ENCODE data around the gene SLC7A14. TPM values are rescaled to one million over a fixed set of nuclear protein-coding genes. Genes with fewer than 3 reads are reported as not detected.

Gene SLC7A14
- total and polyA plus RNA-seq, 7 experiments from 2014 or later: not detected

- Histone ChIP-seq H3K27ac (ENCODE audit: low read depth, low read length) (no peak overlapping the region), H3K27me3 (ENCODE audit: control insufficient read depth in 2 of 2, insufficient read depth in 2 of 2, low read length in 2 of 2) (no peaks in the 10 kb centered on the region), H3K9me3 (ENCODE audit: control insufficient read depth in 2 of 3, low read length in 3 of 3) (no peaks in the 10 kb centered on the region), H3K4me1 (ENCODE audit: control insufficient read depth in 2 of 2, insufficient read depth in 2 of 2, low read length in 2 of 2) (no peaks in the 10 kb centered on the region), H3K4me3 (ENCODE audit: low read length) (no peak overlapping the region), H3K36me3 (ENCODE audit: control insufficient read depth in 2 of 3, insufficient read depth in 3 of 3, low read length in 3 of 3) (no peaks in the 10 kb centered on the region)
- peaks cover 0 to 2% (median 0%) of the 10 kb centered on the region in 11 donors for H3K9me3 Mint-ChIP-seq
- DNase-seq: no peak
- H3K4me3 Mint-ChIP-seq: no peak overlapping the region
- ChIA-PET CTCF (no interaction called here), POLR2A (no interaction called here)
- no peak for ATAC-seq
- peaks cover 0 to 1% (median 0%) of the 10 kb centered on the region in 7 donors for H3K4me1 Mint-ChIP-seq
- peaks cover 7 to 25% (median 19%) of the 10 kb centered on the region in 5 donors for H3K27me3 Mint-ChIP-seq
- intact Hi-C loops (cut with micrococcal nuclease): no loop called here
- no peaks in the 10 kb centered on the region for H3K36me3 Mint-ChIP-seq
- H3K27ac Mint-ChIP-seq: no peak overlapping the region
These were observed 127.6 kb downstream of the SLC7A14 start for GRCh38 chr3:170458285-170458684.

GRCh38 chr3:170454509-170454908 lies 131.4 kb downstream of the SLC7A14 start:
- intact Hi-C loops (cut with micrococcal nuclease): no loop called here
- H3K4me1 Mint-ChIP-seq: peaks cover 0 to 1% (median 0%) of the 10 kb centered on the region in 7 donors
- no peak for ATAC-seq
- no peak overlapping the region for H3K27ac ChIP-seq (ENCODE audit: low read depth, low read length)
- H3K27ac Mint-ChIP-seq: no peak overlapping the region
- no peaks in the 10 kb centered on the region for H3K36me3 Mint-ChIP-seq
- H3K4me1 ChIP-seq (ENCODE audit: control insufficient read depth in 2 of 2, insufficient read depth in 2 of 2, low read length in 2 of 2): no peaks in the 10 kb centered on the region
- no peak for DNase-seq
- H3K4me3 ChIP-seq (ENCODE audit: low read length): no peak overlapping the region
- no peaks in the 10 kb centered on the region for H3K36me3 ChIP-seq (ENCODE audit: control insufficient read depth in 2 of 3, insufficient read depth in 3 of 3, low read length in 3 of 3)
- H3K27me3 ChIP-seq (ENCODE audit: control insufficient read depth in 2 of 2, insufficient read depth in 2 of 2, low read length in 2 of 2): no peaks in the 10 kb centered on the region
- no peak overlapping the region for H3K4me3 Mint-ChIP-seq
- no peaks in the 10 kb centered on the region for H3K9me3 ChIP-seq (ENCODE audit: control insufficient read depth in 2 of 3, low read length in 3 of 3)
- ChIA-PET POLR2A (no interaction called here), CTCF (no interaction called here)
- peaks cover 0 to 15% (median 9%) of the 10 kb centered on the region in 5 donors for H3K27me3 Mint-ChIP-seq
- H3K9me3 Mint-ChIP-seq: peaks cover 0 to 2% (median 0%) of the 10 kb centered on the region in 11 donors

GRCh38 chr3:170450039-170450438 lies 135.8 kb downstream of the SLC7A14 start:
- H3K4me3 Mint-ChIP-seq: no peak overlapping the region
- ATAC-seq: no peak
- intact Hi-C loops (cut with micrococcal nuclease): no loop called here

GRCh38 chr3:170448584-170448983 lies 137.3 kb downstream of the SLC7A14 start:
- CTCF ChIA-PET: no interaction called here
- no peaks in the 10 kb centered on the region for H3K9me3 ChIP-seq (ENCODE audit: control insufficient read depth in 2 of 3, low read length in 3 of 3)
- Mint-ChIP-seq H3K36me3 (no peaks in the 10 kb centered on the region), H3K27me3 (peaks cover 0 to 4% (median 0%) of the 10 kb centered on the region in 5 donors), H3K4me1 (no peaks in the 10 kb centered on the region), H3K4me3 (no peak overlapping the region), H3K9me3 (no peaks in the 10 kb centered on the region), H3K27ac (no peak overlapping the region)
- no peak overlapping the region for H3K27ac ChIP-seq (ENCODE audit: low read depth, low read length)
- H3K36me3 ChIP-seq (ENCODE audit: control insufficient read depth in 2 of 3, insufficient read depth in 3 of 3, low read length in 3 of 3): no peaks in the 10 kb centered on the region
- intact Hi-C loops (cut with micrococcal nuclease): no loop called here
- DNase-seq (no peak), ATAC-seq (no peak)
- no peak overlapping the region for H3K4me3 ChIP-seq (ENCODE audit: low read length)
- POLR2A ChIA-PET: no interaction called here
- no peaks in the 10 kb centered on the region for H3K4me1 ChIP-seq (ENCODE audit: control insufficient read depth in 2 of 2, insufficient read depth in 2 of 2, low read length in 2 of 2)
- H3K27me3 ChIP-seq (ENCODE audit: control insufficient read depth in 2 of 2, insufficient read depth in 2 of 2, low read length in 2 of 2): no peaks in the 10 kb centered on the region

More at GRCh38 chr3:170450039-170450438, 135.8 kb downstream of the SLC7A14 start:
- Histone ChIP-seq H3K36me3 (ENCODE audit: control insufficient read depth in 2 of 3, insufficient read depth in 3 of 3, low read length in 3 of 3) (no peaks in the 10 kb centered on the region), H3K27me3 (ENCODE audit: control insufficient read depth in 2 of 2, insufficient read depth in 2 of 2, low read length in 2 of 2) (no peaks in the 10 kb centered on the region), H3K27ac (ENCODE audit: low read depth, low read length) (no peak overlapping the region), H3K9me3 (ENCODE audit: control insufficient read depth in 2 of 3, low read length in 3 of 3) (no peaks in the 10 kb centered on the region), H3K4me3 (ENCODE audit: low read length) (no peak overlapping the region), H3K4me1 (ENCODE audit: control insufficient read depth in 2 of 2, insufficient read depth in 2 of 2, low read length in 2 of 2) (no peaks in the 10 kb centered on the region)
- Mint-ChIP-seq H3K4me1 (peaks cover 0 to 1% (median 0%) of the 10 kb centered on the region in 7 donors), H3K27me3 (peaks cover 0 to 4% (median 0%) of the 10 kb centered on the region in 5 donors), H3K36me3 (no peaks in the 10 kb centered on the region), H3K27ac (no peak overlapping the region), H3K9me3 (no peaks in the 10 kb centered on the region)
- ChIA-PET POLR2A (no interaction called here), CTCF (no interaction called here)
- DNase-seq: no peak

- H3K27me3 Mint-ChIP-seq: peaks cover 0 to 17% (median 14%) of the 10 kb centered on the region in 5 donors
- ChIA-PET CTCF (no interaction called here), POLR2A (no interaction called here)
- Histone ChIP-seq H3K4me1 (ENCODE audit: control insufficient read depth in 2 of 2, insufficient read depth in 2 of 2, low read length in 2 of 2) (no peaks in the 10 kb centered on the region), H3K9me3 (ENCODE audit: control insufficient read depth in 2 of 3, low read length in 3 of 3) (no peaks in the 10 kb centered on the region), H3K4me3 (ENCODE audit: low read length) (no peak overlapping the region), H3K27me3 (ENCODE audit: control insufficient read depth in 2 of 2, insufficient read depth in 2 of 2, low read length in 2 of 2) (no peaks in the 10 kb centered on the region), H3K27ac (ENCODE audit: low read depth, low read length) (no peak overlapping the region), H3K36me3 (ENCODE audit: control insufficient read depth in 2 of 3, insufficient read depth in 3 of 3, low read length in 3 of 3) (no peaks in the 10 kb centered on the region)
- ATAC-seq (no peak), DNase-seq (no peak)
- no peak overlapping the region for H3K27ac Mint-ChIP-seq
- intact Hi-C loops (cut with micrococcal nuclease): no loop called here
- H3K36me3 Mint-ChIP-seq: no peaks in the 10 kb centered on the region
- no peaks in the 10 kb centered on the region for H3K4me1 Mint-ChIP-seq
- H3K9me3 Mint-ChIP-seq: peaks cover 0 to 1% (median 0%) of the 10 kb centered on the region in 11 donors
- no peak overlapping the region for H3K4me3 Mint-ChIP-seq
These were observed 142.4 kb downstream of the SLC7A14 start for GRCh38 chr3:170443457-170443856.

GRCh38 chr3:170442947-170443346 lies 142.9 kb downstream of the SLC7A14 start:
- Mint-ChIP-seq H3K4me3 (no peak overlapping the region), H3K27me3 (peaks cover 0 to 17% (median 14%) of the 10 kb centered on the region in 5 donors), H3K4me1 (no peaks in the 10 kb centered on the region), H3K27ac (no peak overlapping the region), H3K9me3 (peaks cover 0 to 1% (median 0%) of the 10 kb centered on the region in 11 donors), H3K36me3 (no peaks in the 10 kb centered on the region)
- H3K4me3 ChIP-seq (ENCODE audit: low read length): no peak overlapping the region
- ATAC-seq (no peak), DNase-seq (no peak)
- POLR2A ChIA-PET: no interaction called here
- H3K27me3 ChIP-seq (ENCODE audit: control insufficient read depth in 2 of 2, insufficient read depth in 2 of 2, low read length in 2 of 2): no peaks in the 10 kb centered on the region
- no peaks in the 10 kb centered on the region for H3K4me1 ChIP-seq (ENCODE audit: control insufficient read depth in 2 of 2, insufficient read depth in 2 of 2, low read length in 2 of 2)
- H3K36me3 ChIP-seq (ENCODE audit: control insufficient read depth in 2 of 3, insufficient read depth in 3 of 3, low read length in 3 of 3): no peaks in the 10 kb centered on the region
- CTCF ChIA-PET: no interaction called here
- intact Hi-C loops (cut with micrococcal nuclease): no loop called here
- no peak overlapping the region for H3K27ac ChIP-seq (ENCODE audit: low read depth, low read length)
- no peaks in the 10 kb centered on the region for H3K9me3 ChIP-seq (ENCODE audit: control insufficient read depth in 2 of 3, low read length in 3 of 3)

- no peaks in the 10 kb centered on the region for H3K4me1 ChIP-seq (ENCODE audit: control insufficient read depth in 2 of 2, insufficient read depth in 2 of 2, low read length in 2 of 2)
- ATAC-seq (no peak), DNase-seq (no peak)
- no peaks in the 10 kb centered on the region for H3K36me3 ChIP-seq (ENCODE audit: control insufficient read depth in 2 of 3, insufficient read depth in 3 of 3, low read length in 3 of 3)
- no peak overlapping the region for H3K27ac Mint-ChIP-seq
- intact Hi-C loops (cut with micrococcal nuclease): no loop called here
- no peak overlapping the region for H3K4me3 Mint-ChIP-seq
- H3K27me3 ChIP-seq (ENCODE audit: control insufficient read depth in 2 of 2, insufficient read depth in 2 of 2, low read length in 2 of 2): no peaks in the 10 kb centered on the region
- no peak overlapping the region for H3K4me3 ChIP-seq (ENCODE audit: low read length)
- H3K27me3 Mint-ChIP-seq: peaks cover 4 to 17% (median 14%) of the 10 kb centered on the region in 5 donors
- POLR2A ChIA-PET: no interaction called here
- H3K9me3 ChIP-seq (ENCODE audit: control insufficient read depth in 2 of 3, low read length in 3 of 3): no peaks in the 10 kb centered on the region
- CTCF ChIA-PET: no interaction called here
- peaks cover 0 to 1% (median 0%) of the 10 kb centered on the region in 11 donors for H3K9me3 Mint-ChIP-seq
- no peak overlapping the region for H3K27ac ChIP-seq (ENCODE audit: low read depth, low read length)
- peaks cover 0 to 8% (median 0%) of the 10 kb centered on the region in 7 donors for H3K4me1 Mint-ChIP-seq
- no peaks in the 10 kb centered on the region for H3K36me3 Mint-ChIP-seq
These were observed 144.5 kb downstream of the SLC7A14 start for GRCh38 chr3:170441412-170441811.
